ENCODE results near the gene CCL16. TPM values are rescaled to one million over a fixed set of nuclear protein-coding genes. Genes with fewer than 3 reads are reported as not detected.

Gene CCL16
- total RNA-seq, 2 donors from 2014 or later: not detected

- H3K27ac ChIP-seq (ENCODE audit: low read depth, low read length): no peak overlapping the region
- no peaks in the 10 kb centered on the region for H3K36me3 ChIP-seq (ENCODE audit: control insufficient read depth, insufficient read depth, low read length)
- WGBS, 2 experiments (ENCODE audit: insufficient coverage in 1 of 2, insufficient read length in 1 of 2): 91 to 100% methylated on average over 5 to 6 of the region's 6 CpGs
- peaks cover 11% of the 10 kb centered on the region for H3K4me1 Mint-ChIP-seq
- H3K4me1 ChIP-seq (ENCODE audit: control insufficient read depth, insufficient read depth, low read length): peaks cover 9% of the 10 kb centered on the region
- H3K27ac Mint-ChIP-seq: no peak overlapping the region
- no peak overlapping the region for H3K9ac ChIP-seq (ENCODE audit: extremely low read depth, low read length, poor library complexity, severe bottlenecking)
- H3K27me3 ChIP-seq (ENCODE audit: control insufficient read depth, insufficient read depth, low read length, poor library complexity, severe bottlenecking): peaks cover 58% of the 10 kb centered on the region
- H3K4me3 ChIP-seq (ENCODE audit: low read length): no peak overlapping the region
- peaks cover 20% of the 10 kb centered on the region for H3K27me3 Mint-ChIP-seq (ENCODE audit: insufficient read depth)
- TF ChIP-seq, protein P1, sequence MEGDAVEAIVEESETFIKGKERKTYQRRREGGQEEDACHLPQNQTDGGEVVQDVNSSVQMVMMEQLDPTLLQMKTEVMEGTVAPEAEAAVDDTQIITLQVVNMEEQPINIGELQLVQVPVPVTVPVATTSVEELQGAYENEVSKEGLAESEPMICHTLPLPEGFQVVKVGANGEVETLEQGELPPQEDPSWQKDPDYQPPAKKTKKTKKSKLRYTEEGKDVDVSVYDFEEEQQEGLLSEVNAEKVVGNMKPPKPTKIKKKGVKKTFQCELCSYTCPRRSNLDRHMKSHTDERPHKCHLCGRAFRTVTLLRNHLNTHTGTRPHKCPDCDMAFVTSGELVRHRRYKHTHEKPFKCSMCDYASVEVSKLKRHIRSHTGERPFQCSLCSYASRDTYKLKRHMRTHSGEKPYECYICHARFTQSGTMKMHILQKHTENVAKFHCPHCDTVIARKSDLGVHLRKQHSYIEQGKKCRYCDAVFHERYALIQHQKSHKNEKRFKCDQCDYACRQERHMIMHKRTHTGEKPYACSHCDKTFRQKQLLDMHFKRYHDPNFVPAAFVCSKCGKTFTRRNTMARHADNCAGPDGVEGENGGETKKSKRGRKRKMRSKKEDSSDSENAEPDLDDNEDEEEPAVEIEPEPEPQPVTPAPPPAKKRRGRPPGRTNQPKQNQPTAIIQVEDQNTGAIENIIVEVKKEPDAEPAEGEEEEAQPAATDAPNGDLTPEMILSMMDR (conservative IDR thresholded peaks at IDR 0.05): no peak
- H3K9me3 Mint-ChIP-seq: peaks cover under 1% of the 10 kb centered on the region
- no peaks in the 10 kb centered on the region for H3K9me3 ChIP-seq (ENCODE audit: control insufficient read depth, low read length)
- H3K4me3 Mint-ChIP-seq: no peak overlapping the region
- DNase-seq: no peak
- H3K36me3 Mint-ChIP-seq (ENCODE audit: low read depth): no peaks in the 10 kb centered on the region
Measured at GRCh38 chr17:36001862-36002603, 20.7 kb upstream of the CCL16 start.

DNA sequence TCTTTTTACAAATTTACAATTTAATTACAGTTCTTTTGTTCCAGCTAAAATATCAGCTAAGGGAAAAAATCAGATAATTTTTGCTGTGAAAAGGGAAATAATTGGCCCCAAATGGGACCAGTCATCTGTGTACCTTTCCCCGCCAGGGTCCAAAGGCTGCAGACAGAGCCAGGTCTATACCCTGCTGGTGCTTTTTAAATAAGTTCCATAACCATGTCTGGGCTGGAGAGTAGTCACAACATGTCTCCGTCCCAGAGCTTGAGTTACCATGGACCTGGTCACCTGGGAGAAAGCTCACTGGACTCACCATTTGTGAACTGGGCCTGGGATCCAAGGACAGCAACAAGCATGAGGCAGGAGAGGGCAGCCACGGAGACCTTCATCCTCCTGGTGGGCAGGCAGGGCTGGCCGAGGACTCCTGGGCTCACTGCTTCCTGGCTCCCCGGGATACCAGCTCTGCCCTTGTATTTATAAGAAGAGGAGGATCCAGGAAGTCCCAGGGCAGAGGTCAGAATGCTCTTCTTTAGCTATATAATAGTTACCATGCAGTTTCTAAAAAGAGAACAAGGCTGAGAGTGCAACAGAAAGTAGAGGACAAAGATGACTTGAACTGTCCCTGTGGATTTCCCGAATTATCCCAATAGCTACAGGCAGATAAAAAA is 19.9 kb upstream of the CCL16 start, which contains the start of gene CCL15:
Gene CCL15 (minus strand): TSS at position 444 of the 662 bp plus-strand sequence. CDS start 61 bp downstream, at position 383.
- no peak within 1 kb of the TSS for H3K27ac ChIP-seq (ENCODE audit: low read depth, low read length)
- H3K9me3 ChIP-seq (ENCODE audit: control insufficient read depth, low read length): no peaks in the 10 kb centered on the region
- peaks cover 9% of the 10 kb centered on the region for H3K4me1 ChIP-seq (ENCODE audit: control insufficient read depth, insufficient read depth, low read length)
- H3K9me3 Mint-ChIP-seq: no peaks in the 10 kb centered on the region
- H3K27me3 ChIP-seq (ENCODE audit: control insufficient read depth, insufficient read depth, low read length, poor library complexity, severe bottlenecking): peaks cover 58% of the 10 kb centered on the region
- TF ChIP-seq, protein P1 (conservative IDR thresholded peaks at IDR 0.05): no peak
- H3K4me3 Mint-ChIP-seq: no peak within 1 kb of the TSS
- no peaks in the 10 kb centered on the region for H3K36me3 Mint-ChIP-seq (ENCODE audit: low read depth)
- H3K4me1 Mint-ChIP-seq: peaks cover 11% of the 10 kb centered on the region
- 70 to 84% methylated on average over 4 to 6 of the region's 6 CpGs for WGBS, 2 experiments (ENCODE audit: insufficient coverage in 1 of 2, insufficient read length in 1 of 2)
- no peak for DNase-seq
- peaks cover 22% of the 10 kb centered on the region for H3K27me3 Mint-ChIP-seq (ENCODE audit: insufficient read depth)
- H3K27ac Mint-ChIP-seq: no peak within 1 kb of the TSS
- no peaks in the 10 kb centered on the region for H3K36me3 ChIP-seq (ENCODE audit: control insufficient read depth, insufficient read depth, low read length)
- H3K4me3 ChIP-seq (ENCODE audit: low read length): no peak within 1 kb of the TSS
- no peak within 1 kb of the TSS for H3K9ac ChIP-seq (ENCODE audit: extremely low read depth, low read length, poor library complexity, severe bottlenecking)

DNA sequence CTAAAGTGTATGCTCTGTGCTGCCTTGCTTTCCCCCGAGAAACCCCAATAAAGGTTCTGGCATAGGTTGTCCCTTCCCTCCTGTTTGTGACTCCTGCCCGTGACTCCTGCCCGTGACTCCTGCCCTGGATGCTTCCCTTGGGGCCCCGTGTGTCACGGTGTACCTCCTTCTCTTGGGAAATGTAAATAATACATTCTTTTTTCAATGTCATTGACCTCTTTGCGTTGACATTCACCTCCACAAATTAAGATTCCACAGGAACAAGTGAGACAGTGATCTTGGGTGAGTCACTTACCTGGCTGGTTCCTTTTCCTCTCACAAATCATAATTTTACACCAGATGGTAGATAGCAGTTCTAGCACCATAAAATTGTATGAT is 19.4 kb upstream of the CCL16 start:
- H3K36me3 Mint-ChIP-seq (ENCODE audit: low read depth): no peaks in the 10 kb centered on the region
- Histone ChIP-seq H3K4me3 (ENCODE audit: low read length) (no peak overlapping the region), H3K27me3 (ENCODE audit: control insufficient read depth, insufficient read depth, low read length, poor library complexity, severe bottlenecking) (peaks cover 58% of the 10 kb centered on the region), H3K36me3 (ENCODE audit: control insufficient read depth, insufficient read depth, low read length) (no peaks in the 10 kb centered on the region), H3K4me1 (ENCODE audit: control insufficient read depth, insufficient read depth, low read length) (peaks cover 9% of the 10 kb centered on the region), H3K9me3 (ENCODE audit: control insufficient read depth, low read length) (no peaks in the 10 kb centered on the region), H3K9ac (ENCODE audit: extremely low read depth, low read length, poor library complexity, severe bottlenecking) (no peak overlapping the region), H3K27ac (ENCODE audit: low read depth, low read length) (no peak overlapping the region)
- H3K27me3 Mint-ChIP-seq (ENCODE audit: insufficient read depth): peaks cover 22% of the 10 kb centered on the region
- no peaks in the 10 kb centered on the region for H3K9me3 Mint-ChIP-seq
- no peak overlapping the region for H3K4me3 Mint-ChIP-seq
- H3K27ac Mint-ChIP-seq: no peak overlapping the region
- DNase-seq: no peak
- 83 to 100% methylated on average over 1 to 6 of the region's 6 CpGs for WGBS, 2 experiments (ENCODE audit: insufficient coverage in 1 of 2, insufficient read length in 1 of 2)
- TF ChIP-seq, protein P1 (conservative IDR thresholded peaks at IDR 0.05): no peak
- peaks cover 11% of the 10 kb centered on the region for H3K4me1 Mint-ChIP-seq
